Karpas-422 (cell line): Measurements from ENCODE around the gene NCAM2. TPM values are rescaled to one million over a fixed set of nuclear protein-coding genes. Genes with fewer than 3 reads are reported as not detected.
"Not testable (repeated sequence)": the region's sequence is repeated elsewhere in the genome, so short reads cannot be mapped to it uniquely, and the experiment has no call there.

ENCODE experiments used
- DNase-seq: peaks from one replicate; pipeline ENCODE4 v3.0.0-alpha.2; 2015
- H2AFZ ChIP-seq: fragments of 200-600 bp; sonication (generic); 2 replicates; pipeline ENCODE4 v1.6.1; 2014; ENCODE audit warnings: antibody characterized with exemption, low read length, mixed read lengths
- H3K27ac ChIP-seq: fragments of 200-600 bp; sonication (generic); 2 replicates; pipeline ENCODE4 v1.5.1; 2014; ENCODE audit warnings: mild to moderate bottlenecking, low read length, moderate library complexity
- H3K27me3 ChIP-seq: fragments of 200-600 bp; sonication (generic); 2 replicates; pipeline ENCODE4 v1.6.1; 2014; ENCODE audit warnings: low read length, mixed read lengths
- H3K36me3 ChIP-seq: fragments of 200-600 bp; sonication (generic); 2 replicates; pipeline ENCODE4 v1.6.1; 2014; ENCODE audit warnings: low read length, mixed read lengths; ENCODE audit not compliant: insufficient read depth
- H3K4me1 ChIP-seq: fragments of 200-600 bp; sonication (generic); 2 replicates; pipeline ENCODE4 v1.6.1; 2014; ENCODE audit warnings: mild to moderate bottlenecking, low read length, mixed read lengths
- H3K4me2 ChIP-seq: fragments of 200-600 bp; sonication (generic); 2 replicates; pipeline ENCODE4 v1.6.1; 2014; ENCODE audit warnings: low read length, low read depth, mild to moderate bottlenecking; ENCODE audit not compliant: poor library complexity, severe bottlenecking
- H3K4me3 ChIP-seq: fragments of 200-600 bp; sonication (generic); 2 replicates; pipeline ENCODE4 v1.5.1; 2014; ENCODE audit warnings: mild to moderate bottlenecking, antibody characterized with exemption, low read length, mixed read lengths
- H3K79me2 ChIP-seq: fragments of 200-600 bp; sonication (generic); 2 replicates; pipeline ENCODE4 v1.6.1; 2014; ENCODE audit warnings: mild to moderate bottlenecking, low read length, mixed read lengths
- H3K9ac ChIP-seq: fragments of 200-600 bp; sonication (generic); 2 replicates; pipeline ENCODE4 v1.6.0; 2014; ENCODE audit warnings: low read length
- H3K9me2 ChIP-seq: fragments of 200-600 bp; sonication (generic), shearing (Covaris generic); replicated peaks from 2 replicates; pipeline ENCODE4 v1.6.0; 2014; ENCODE audit warnings: mild to moderate bottlenecking, low read length, moderate library complexity; ENCODE audit not compliant: insufficient read depth
- H3K9me3 ChIP-seq: fragments of 300-700, 200-600 bp; sonication (generic); 2 replicates; pipeline ENCODE4 v1.6.1; 2014; ENCODE audit warnings: low read length, mixed read lengths
- H4K20me1 ChIP-seq: fragments of 200-600 bp; sonication (generic); 2 replicates; pipeline ENCODE4 v1.6.1; 2014; ENCODE audit warnings: mild to moderate bottlenecking, antibody characterized with exemption, low read length, low read depth; ENCODE audit not compliant: insufficient read depth
- total RNA-seq: library from RNA; depleted of rRNA; stranded (reverse); fragments of >200 nt; shearing (Covaris generic); gene quantifications from 2 replicates; pipeline ENCODE4 v1.2.3, GENCODE V29; 2014; ENCODE audit warnings: low replicate concordance

Gene NCAM2
- total RNA-seq, 1 experiment from 2014 or later, result not detected

DNA sequence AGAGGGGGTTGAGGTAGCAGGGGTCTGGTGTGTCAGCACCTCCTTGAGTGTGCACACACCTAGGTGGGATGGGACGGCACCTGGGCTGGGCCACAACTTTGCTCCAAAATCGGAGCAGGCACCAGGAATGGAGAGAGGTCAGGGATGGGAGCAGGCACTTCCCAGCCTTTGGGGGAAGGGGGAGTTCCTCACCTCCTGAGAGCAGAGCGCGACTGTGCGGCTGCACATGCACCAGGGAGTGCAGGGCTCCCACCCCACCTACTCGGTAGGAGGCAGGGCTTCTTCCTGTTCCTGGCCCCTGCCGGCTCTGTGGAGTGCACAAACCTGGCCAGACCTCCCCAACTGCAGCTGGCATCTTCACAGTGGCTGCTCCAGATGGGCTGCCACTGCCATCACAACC is 399.3 kb downstream of the NCAM2 start:
- H3K36me3 ChIP-seq, result no peaks in the 10 kb centered on the region
- H3K4me2 ChIP-seq, result no peak overlapping the region
- no peak overlapping the region for H3K4me3 ChIP-seq
- H3K27ac ChIP-seq, result no peak overlapping the region
- no peaks in the 10 kb centered on the region for H3K4me1 ChIP-seq
- no peak overlapping the region for H2AFZ ChIP-seq
- DNase-seq, result no peak
- H3K9me3 ChIP-seq, result peaks cover 33% of the 10 kb centered on the region
- no peaks in the 10 kb centered on the region for H3K9me2 ChIP-seq
- H3K79me2 ChIP-seq, result no peaks in the 10 kb centered on the region
- H3K27me3 ChIP-seq, result no peaks in the 10 kb centered on the region
- no peaks in the 10 kb centered on the region for H4K20me1 ChIP-seq
- H3K9ac ChIP-seq, result no peak overlapping the region

DNA sequence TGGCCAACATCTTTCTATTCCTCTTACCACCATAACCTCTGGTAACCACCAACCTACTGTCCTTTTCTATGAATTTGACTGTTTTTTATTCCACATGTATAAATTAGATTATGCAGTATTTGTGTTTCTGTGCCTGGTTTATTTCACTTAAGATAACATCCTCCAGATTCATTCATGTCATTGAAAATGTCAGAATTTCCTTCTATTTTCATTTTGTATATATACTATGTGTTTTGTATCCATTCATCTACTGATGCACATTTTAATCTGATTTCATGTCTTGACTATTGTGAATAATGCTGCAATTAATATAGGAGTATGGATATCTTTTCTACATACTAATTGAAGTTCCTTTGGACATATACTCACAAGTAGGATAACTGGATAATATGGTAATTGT is 403.2 kb downstream of the NCAM2 start:
- Histone ChIP-seq H3K36me3 (no peaks in the 10 kb centered on the region), H3K9me3 (peaks cover 37% of the 10 kb centered on the region), H3K4me1 (no peaks in the 10 kb centered on the region), H3K79me2 (no peaks in the 10 kb centered on the region), H3K9me2 (no peaks in the 10 kb centered on the region), H4K20me1 (no peaks in the 10 kb centered on the region), H3K9ac (no peak overlapping the region), H3K27ac (no peak overlapping the region), H2AFZ (no peak overlapping the region), H3K4me3 (no peak overlapping the region), H3K4me2 (no peak overlapping the region), H3K27me3 (no peaks in the 10 kb centered on the region)
- no peak for DNase-seq

GRCh38 chr21:21402187-21402586 is 404.0 kb downstream of the NCAM2 start:
- H3K79me2 ChIP-seq, H2AFZ ChIP-seq, H3K36me3 ChIP-seq, H3K27ac ChIP-seq, H4K20me1 ChIP-seq, H3K4me2 ChIP-seq, DNase-seq, H3K27me3 ChIP-seq, H3K9ac ChIP-seq, H3K9me2 ChIP-seq, H3K4me1 ChIP-seq, H3K4me3 ChIP-seq: not testable (repeated sequence)
- H3K9me3 ChIP-seq, result peaks cover 39% of the 10 kb centered on the region

- H3K36me3 ChIP-seq, H3K27ac ChIP-seq, H2AFZ ChIP-seq, H3K4me1 ChIP-seq, H4K20me1 ChIP-seq, H3K4me2 ChIP-seq, H3K9ac ChIP-seq, H3K27me3 ChIP-seq, H3K79me2 ChIP-seq, H3K4me3 ChIP-seq, H3K9me2 ChIP-seq, DNase-seq: not testable (repeated sequence)
- H3K9me3 ChIP-seq, result peaks cover 38% of the 10 kb centered on the region
Observed at GRCh38 chr21:21404261-21404660, 406.1 kb downstream of the NCAM2 start.

DNA sequence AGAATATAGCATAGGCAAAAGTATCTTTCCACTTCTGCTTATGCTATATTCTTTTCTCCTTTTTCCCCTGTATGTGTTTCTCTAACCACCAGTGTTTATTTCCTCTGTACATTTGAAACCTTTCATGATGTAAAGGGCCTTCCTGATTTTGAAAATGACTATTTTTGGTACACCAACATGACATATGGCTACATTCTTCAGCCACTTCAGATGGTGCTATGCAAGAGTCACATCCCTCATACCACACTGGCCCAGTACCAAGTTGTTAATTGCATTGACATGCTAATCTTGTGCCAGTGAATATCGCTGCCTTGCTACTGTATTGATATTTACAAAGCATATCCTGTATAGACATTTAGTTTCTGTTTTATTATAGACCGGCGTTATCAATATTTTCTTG is 408.7 kb downstream of the NCAM2 start:
- Histone ChIP-seq H3K4me2 (no peak overlapping the region), H3K27ac (no peak overlapping the region), H3K4me3 (no peak overlapping the region), H4K20me1 (no peaks in the 10 kb centered on the region), H3K79me2 (no peaks in the 10 kb centered on the region), H3K36me3 (no peaks in the 10 kb centered on the region), H3K9me3 (peaks cover 32% of the 10 kb centered on the region), H3K9me2 (no peaks in the 10 kb centered on the region), H3K27me3 (no peaks in the 10 kb centered on the region), H3K9ac (no peak overlapping the region), H3K4me1 (no peaks in the 10 kb centered on the region), H2AFZ (no peak overlapping the region)
- DNase-seq, result no peak

GRCh38 chr21:21412096-21412495 is 413.9 kb downstream of the NCAM2 start:
- H3K4me1 ChIP-seq, result no peaks in the 10 kb centered on the region
- H3K4me3 ChIP-seq, result no peak overlapping the region
- no peak overlapping the region for H3K9ac ChIP-seq
- H3K9me2 ChIP-seq, result no peaks in the 10 kb centered on the region
- no peaks in the 10 kb centered on the region for H3K27me3 ChIP-seq
- no peaks in the 10 kb centered on the region for H3K36me3 ChIP-seq
- H3K79me2 ChIP-seq, result no peaks in the 10 kb centered on the region
- H4K20me1 ChIP-seq, result no peaks in the 10 kb centered on the region
- no peak overlapping the region for H2AFZ ChIP-seq
- no peak for DNase-seq
- no peak overlapping the region for H3K27ac ChIP-seq
- H3K9me3 ChIP-seq, result peaks cover 23% of the 10 kb centered on the region
- H3K4me2 ChIP-seq, result no peak overlapping the region

- Histone ChIP-seq H3K9me3 (peaks cover 31% of the 10 kb centered on the region), H4K20me1 (no peaks in the 10 kb centered on the region), H3K4me1 (no peaks in the 10 kb centered on the region), H3K36me3 (no peaks in the 10 kb centered on the region), H3K79me2 (no peaks in the 10 kb centered on the region), H3K9ac (no peak overlapping the region), H3K27me3 (no peaks in the 10 kb centered on the region), H3K9me2 (no peaks in the 10 kb centered on the region), H3K4me3 (no peak overlapping the region), H3K4me2 (no peak overlapping the region), H3K27ac (no peak overlapping the region), H2AFZ (no peak overlapping the region)
- DNase-seq, result no peak
Observed at GRCh38 chr21:21415741-21416140, 417.5 kb downstream of the NCAM2 start.

DNA sequence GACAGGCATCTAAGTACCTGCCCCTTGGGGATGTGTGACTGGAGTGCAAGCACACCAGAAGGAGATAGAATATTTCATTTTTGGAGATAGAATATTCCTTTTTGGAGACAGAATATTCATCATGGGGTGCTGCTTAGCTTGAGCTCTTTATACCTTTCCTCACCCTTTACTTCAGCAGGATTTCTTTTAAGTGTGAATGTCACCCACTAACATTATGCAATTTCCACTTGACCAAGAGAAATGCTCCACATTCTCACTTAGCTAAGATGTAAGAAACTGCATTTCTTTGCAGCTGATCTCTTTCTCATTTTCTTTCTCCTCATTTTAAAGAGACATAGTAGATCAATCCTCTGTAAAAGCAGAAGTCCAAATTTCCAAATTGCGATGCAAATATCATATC is 436.7 kb downstream of the NCAM2 start:
- Histone ChIP-seq H3K27me3 (no peaks in the 10 kb centered on the region), H2AFZ (no peak overlapping the region), H3K4me2 (no peak overlapping the region), H3K4me3 (no peak overlapping the region), H3K36me3 (no peaks in the 10 kb centered on the region), H4K20me1 (no peaks in the 10 kb centered on the region), H3K79me2 (no peaks in the 10 kb centered on the region), H3K9me2 (no peaks in the 10 kb centered on the region), H3K9me3 (peaks cover 15% of the 10 kb centered on the region; the same call in 1 of the 2 replicates), H3K9ac (no peak overlapping the region), H3K27ac (no peak overlapping the region), H3K4me1 (no peaks in the 10 kb centered on the region)
- DNase-seq, result no peak

GRCh38 chr21:21436012-21436534 is 437.9 kb downstream of the NCAM2 start:
- H3K27ac ChIP-seq, result no peak overlapping the region
- H3K9ac ChIP-seq, result no peak overlapping the region
- H2AFZ ChIP-seq, result no peak overlapping the region
- no peak for DNase-seq
- H3K9me3 ChIP-seq, result peaks cover 15% of the 10 kb centered on the region; the same call in 1 of the 2 replicates
- H3K4me3 ChIP-seq, result no peak overlapping the region
- no peaks in the 10 kb centered on the region for H3K36me3 ChIP-seq
- no peak overlapping the region for H3K4me2 ChIP-seq
- no peaks in the 10 kb centered on the region for H3K27me3 ChIP-seq
- no peaks in the 10 kb centered on the region for H3K9me2 ChIP-seq
- H4K20me1 ChIP-seq, result no peaks in the 10 kb centered on the region
- no peaks in the 10 kb centered on the region for H3K79me2 ChIP-seq
- H3K4me1 ChIP-seq, result no peaks in the 10 kb centered on the region
